NK-92 (cell line): Measurements from ENCODE around the gene CDHR2.
"Not testable (repeated sequence)": the region's sequence is repeated elsewhere in the genome, so short reads cannot be mapped to it uniquely, and the experiment has no call there.

Source experiments
- DNase-seq: peaks from one replicate; lab custom pipeline; 2025; ENCODE audit not compliant: unreplicated experiment; lab: John Stamatoyannopoulos, UW

Gene CDHR2

GRCh38 chr5:176538230-176538988 lies 10.7 kb upstream of the CDHR2 start:
- DNase-seq = no peak

GRCh38 chr5:176538989-176539384 lies 10.2 kb upstream of the CDHR2 start:
- no peak for DNase-seq

- DNase-seq = no peak
These were observed 8.7 kb upstream of the CDHR2 start for GRCh38 chr5:176540476-176540899.

- DNase-seq = no peak
These were observed 8.2 kb upstream of the CDHR2 start for GRCh38 chr5:176540956-176541337.

GRCh38 chr5:176541338-176542134 lies 7.6 kb upstream of the CDHR2 start:
- DNase-seq = no peak

- no peak for DNase-seq
These were observed 7.0 kb upstream of the CDHR2 start for GRCh38 chr5:176542135-176542595.

GRCh38 chr5:176542596-176543427 lies 6.3 kb upstream of the CDHR2 start:
- no peak for DNase-seq

GRCh38 chr5:176543428-176544182 lies 5.5 kb upstream of the CDHR2 start:
- DNase-seq = no peak

- DNase-seq = no peak
These were observed 3.8 kb upstream of the CDHR2 start for GRCh38 chr5:176545388-176545736.

GRCh38 chr5:176545737-176546509 lies 3.2 kb upstream of the CDHR2 start:
- DNase-seq = no peak

- no peak for DNase-seq
These were observed 1.3 kb upstream of the CDHR2 start for GRCh38 chr5:176547802-176548201.

GRCh38 chr5:176549871-176550270 lies 729 bp downstream of the CDHR2 start:
- no peak for DNase-seq

- no peak for DNase-seq
These were observed 1.2 kb downstream of the CDHR2 start for GRCh38 chr5:176550275-176550831.

- not testable (repeated sequence) for DNase-seq
These were observed 1.8 kb downstream of the CDHR2 start for GRCh38 chr5:176550937-176551336.

- DNase-seq = no peak
These were observed 3.3 kb downstream of the CDHR2 start for GRCh38 chr5:176552332-176552869.

- DNase-seq = no peak
These were observed 4.3 kb downstream of the CDHR2 start for GRCh38 chr5:176553260-176554085.

GRCh38 chr5:176557846-176558245 lies 8.7 kb downstream of the CDHR2 start:
- no peak for DNase-seq

- DNase-seq = no peak
These were observed 10.5 kb downstream of the CDHR2 start for GRCh38 chr5:176559683-176560082.

- no peak for DNase-seq
These were observed 11.2 kb downstream of the CDHR2 start for GRCh38 chr5:176560364-176560763.
